K562 (cell line): ENCODE measurements around the gene EML1. TPM values are rescaled to one million over a fixed set of nuclear protein-coding genes. Genes with fewer than 3 reads are reported as not detected.

Experiments
- ATAC-seq: fragments of 200-7000 bp; cut with Tn5 transposase; 3 replicates; pipeline ENCODE4 v1.9.1; 2020; ENCODE audit warnings: moderate library complexity
- BruUV-seq: library from RNA; stranded (reverse); fragments of 400-500 nt; replicated peaks from 2 replicates; lab custom pipeline; 2021; lab: Mats Ljungman, UMichigan
- CTCF ChIA-PET: fragments of 300-600 bp; formaldehyde crosslinking; extraction: SDS; loops from one replicate; lab custom pipeline; 2021; ENCODE audit warnings: low intra/inter-chr PET ratio; lab: Yijun Ruan, JAX
- POLR2A ChIA-PET: fragments of 300-600, 350-650 bp; sonication (Branson Sonifier 250); formaldehyde crosslinking; extraction: SDS; loops from one replicate; lab custom pipeline; 2021; ENCODE audit warnings: antibody characterized with exemption, inconsistent platforms; lab: Yijun Ruan, JAX
- DNase-seq, 4 experiments: peaks; one replicate each; pipeline versions ENCODE4 v3.0.0 to v3.0.0-alpha.2; 2011 to 2018; ENCODE audit warnings: low spot score in 3 of 4, mixed read lengths in 3 of 4; ENCODE audit errors: extremely low read depth in 1 of 4
- FAIRE-seq: peaks from 2 replicates; lab custom pipeline; 2011; peaks lifted over from hg19 to GRCh38; lab: Jason Lieb, UNC
- H2AFZ ChIP-seq: 2 replicates; pipeline ENCODE4 v1.6.0; 2011; ENCODE audit warnings: low read depth, low read length, control low read depth, inconsistent platforms
- H3K27ac ChIP-seq: fragments of 200-600 bp; 3 replicates; pipeline ENCODE4 v1.8.0; 2011; ENCODE audit warnings: low read depth, mild to moderate bottlenecking, control low read depth, inconsistent platforms, low read length, moderate library complexity, mixed read lengths; ENCODE audit errors: extremely low read depth
- H3K27me3 ChIP-seq, 2 experiments: fragments of 300-600 bp in 1 of 2; 2 replicates in 1 of 2; 3 replicates in 1 of 2; pipeline versions ENCODE4 v1.6.0 to v1.8.0; 2011; ENCODE audit warnings: inconsistent platforms in 2 of 2, low read length in 2 of 2, mild to moderate bottlenecking in 1 of 2, mixed read lengths in 1 of 2, moderate library complexity in 1 of 2; ENCODE audit not compliant: control insufficient read depth in 2 of 2, insufficient read depth in 2 of 2
- H3K36me3 ChIP-seq: fragments of 300-600 bp; 3 replicates; pipeline ENCODE4 v1.8.0; 2011; ENCODE audit warnings: mild to moderate bottlenecking, low read length, inconsistent platforms; ENCODE audit not compliant: control insufficient read depth, insufficient read depth
- H3K4me1 ChIP-seq, 2 experiments: fragments of 200-600 bp in 1 of 2; replicated peaks in 1 of 2; 2 replicates in 1 of 2; 3 replicates in 1 of 2; pipeline versions ENCODE4 v1.5.1 to v1.8.0; 2011; ENCODE audit warnings: inconsistent platforms in 2 of 2, low read length in 2 of 2, mild to moderate bottlenecking in 1 of 2, mixed read lengths in 1 of 2, moderate library complexity in 1 of 2; ENCODE audit not compliant: control insufficient read depth in 2 of 2, insufficient read depth in 2 of 2
- H3K4me2 ChIP-seq: 2 replicates; pipeline ENCODE4 v1.6.1; 2011; ENCODE audit warnings: low read length, control low read depth, inconsistent platforms, mixed read lengths; ENCODE audit not compliant: insufficient read depth
- H3K4me3 ChIP-seq: fragments of 200-600 bp; sonication (generic), shearing (Covaris generic); 2 replicates; pipeline ENCODE4 v1.5.1; 2016; ENCODE audit warnings: control low read depth, inconsistent platforms
- H3K79me2 ChIP-seq: fragments of 200-600 bp; 3 replicates; pipeline ENCODE4 v1.8.0; 2011; ENCODE audit warnings: low read length, inconsistent platforms; ENCODE audit not compliant: control insufficient read depth, insufficient read depth
- H3K9ac ChIP-seq, 2 experiments: 2 replicates each; pipeline versions ENCODE4 v1.6.0 to v1.6.1; 2011; ENCODE audit warnings: low read depth in 2 of 2, low read length in 2 of 2, control low read depth in 1 of 2, inconsistent platforms in 1 of 2, mild to moderate bottlenecking in 1 of 2, mixed read lengths in 1 of 2; ENCODE audit not compliant: insufficient read depth in 1 of 2
- H3K9me1 ChIP-seq: one replicate; pipeline ENCODE4 v1.6.0; 2011; ENCODE audit warnings: inconsistent platforms, mild to moderate bottlenecking, low read length, moderate library complexity; ENCODE audit not compliant: control insufficient read depth, insufficient read depth
- H3K9me3 ChIP-seq: replicated peaks from 2 replicates; pipeline ENCODE4 v1.5.1; 2011; ENCODE audit warnings: low read depth, low read length, inconsistent platforms; ENCODE audit not compliant: control insufficient read depth, insufficient read depth
- H4K20me1 ChIP-seq: replicated peaks from 2 replicates; pipeline ENCODE4 v1.6.1; 2011; ENCODE audit warnings: low read length, inconsistent platforms, mixed read lengths; ENCODE audit not compliant: control insufficient read depth, insufficient read depth
- BRF1 ChIP-seq: IDR thresholded peaks from 3 replicates; pipeline ENCODE4 v1.6.1; 2011; ENCODE audit warnings: borderline replicate concordance, mild to moderate bottlenecking; ENCODE audit not compliant: insufficient read length; ENCODE audit errors: extremely low read depth
- FOXP4 ChIP-seq: sonication (generic); formaldehyde crosslinking; IDR thresholded peaks from 2 replicates; pipeline ENCODE4 v1.8.0; 2022; ENCODE audit warnings: mild to moderate bottlenecking, missing genetic modification reagents, borderline replicate concordance
- GTF2A2 ChIP-seq: IDR thresholded peaks from 2 replicates; pipeline ENCODE4 v1.6.1; 2016; ENCODE audit warnings: mild to moderate bottlenecking, missing genetic modification characterization, missing compliant biosample characterization
- HNRNPLL ChIP-seq: fragments of 200-400 bp; formaldehyde crosslinking; IDR thresholded peaks from 2 replicates; pipeline ENCODE4 v1.6.1; 2017; ENCODE audit warnings: low read length, low read depth, mild to moderate bottlenecking; ENCODE audit not compliant: poor library complexity, severe bottlenecking
- IFI16 ChIP-seq: fragments of 250-450 bp; sonication (Bioruptor Pico); IDR thresholded peaks from 2 replicates; pipeline ENCODE4 v2.1.2; 2022; ENCODE audit warnings: mild to moderate bottlenecking, inconsistent platforms
- ILF3 ChIP-seq: fragments of 450-650 bp; IDR thresholded peaks from 2 replicates; pipeline ENCODE4 v1.6.1; 2018; ENCODE audit warnings: antibody characterized with exemption, mild to moderate bottlenecking, moderate library complexity, borderline replicate concordance
- MCM2 ChIP-seq: fragments of 450-650 bp; IDR thresholded peaks from 2 replicates; pipeline ENCODE4 v1.6.1; 2017; ENCODE audit warnings: low read depth, mild to moderate bottlenecking
- MLX ChIP-seq, 2 experiments: fragments of 450-650 bp in 1 of 2; sonication (generic) in 1 of 2; formaldehyde crosslinking; conservative IDR thresholded peaks; 2 replicates each; pipeline versions ENCODE4 v1.4.0 to v1.8.1; 2020 to 2022; ENCODE audit warnings: mild to moderate bottlenecking in 1 of 2, missing genetic modification reagents in 1 of 2
- NRF1 ChIP-seq, 2 experiments: fragments of 450-650 bp; IDR thresholded peaks in 1 of 2; conservative IDR thresholded peaks in 1 of 2; 2 replicates each; pipeline ENCODE4 v1.6.1; 2014; ENCODE audit warnings: mild to moderate bottlenecking in 2 of 2
- TAF15 ChIP-seq: fragments of 200-400 bp; formaldehyde crosslinking; IDR thresholded peaks from 2 replicates; pipeline ENCODE4 v1.6.1; 2017; ENCODE audit warnings: mild to moderate bottlenecking, low read depth, low read length, moderate library complexity
- TGIF2 ChIP-seq: sonication (generic); formaldehyde crosslinking; IDR thresholded peaks from 2 replicates; pipeline ENCODE4 v1.8.1; 2022; ENCODE audit warnings: mild to moderate bottlenecking, missing genetic modification reagents, moderate library complexity
- TSHZ1 ChIP-seq: fragments of 250-450 bp; sonication (Bioruptor Pico); IDR thresholded peaks from 2 replicates; pipeline ENCODE4 v1.4.0; 2020; ENCODE audit warnings: mild to moderate bottlenecking, moderate library complexity
- XRCC3 ChIP-seq: fragments of 450-650 bp; IDR thresholded peaks from 2 replicates; pipeline ENCODE4 v1.6.1; 2017; ENCODE audit warnings: mild to moderate bottlenecking, moderate library complexity
- ZNF263 ChIP-seq: sonication (generic); formaldehyde crosslinking; IDR thresholded peaks from 2 replicates; pipeline ENCODE4 v1.8.0; 2022; ENCODE audit warnings: mild to moderate bottlenecking, missing genetic modification reagents, borderline replicate concordance
- WGBS: fragments of 100-300 bp; shearing (Covaris generic); methylation state at CpG from one replicate; pipeline ENCODE4 v1.1.6; 2016; ENCODE audit warnings: low coverage, mixed read lengths; ENCODE audit not compliant: insufficient coverage; ENCODE audit errors: missing lambda C conversion rate; 5-methylcytosine and 5-hydroxymethylcytosine counted together
- in situ Hi-C: fragments of 300-500 bp; cut with MboI; formaldehyde crosslinking; loops from 4 replicates; pipeline ENCODE4 v1.15.0; 2018; ENCODE audit warnings: inconsistent platforms, mixed read lengths
- intact Hi-C: fragments of 100-400 bp; cut with micrococcal nuclease; formaldehyde crosslinking; loops from 2 replicates; pipeline ENCODE4 v1.14.2; 2022
- polyA plus RNA-seq, 8 experiments: library from polyadenylated mRNA; depleted of rRNA in 4 of 8; stranded (reverse) in 5 of 8; unstranded in 3 of 8; fragments of >200 nt; fragmentation: Nextera tagmentation in 2 of 8; fragmentation: Illumina TruSeq in 1 of 8; extraction: Ambion mirVana in 2 of 8; extraction: Trizol in 1 of 8; gene quantifications; 2 replicates each; pipeline versions ENCODE4 v1.2.1 to v1.2.3, GENCODE V29; 2011 to 2014; ENCODE audit warnings: inconsistent platforms in 1 of 8, missing spikeins in 1 of 8
- total RNA-seq, 7 experiments: library from RNA; depleted of rRNA in 6 of 7; stranded (reverse); fragments of >200 nt in 6 of 7; fragmentation: Illumina TruSeq in 2 of 7; extraction: Trizol in 2 of 7; gene quantifications; 2 replicates each; pipeline versions ENCODE4 v1.2.1 to v1.2.3, GENCODE V29; 2011 to 2021; ENCODE audit warnings: low replicate concordance in 1 of 7

EML1 gene
- total and polyA plus RNA-seq, 9 of the 15 experiments (the other 6 are each of a cell fraction or from before 2014, with no cell fraction given), result 0.01 to 0.35 (median 0.07) TPM; not detected in 2

GRCh38 chr14:99774556-99775307, 18.5 kb upstream of the EML1 start (continued):
- TF ChIP-seq TAF15, result no peak

GRCh38 chr14:99775351-99775750, 17.9 kb upstream of the EML1 start:
- no peaks in the 10 kb centered on the region for H4K20me1 ChIP-seq
- no peak overlapping the region for H3K4me3 ChIP-seq
- no peaks in the 10 kb centered on the region for H3K4me1 ChIP-seq
- no peak overlapping the region for H3K9ac ChIP-seq
- BruUV-seq, result no TSS peak
- no peak overlapping the region for H3K4me2 ChIP-seq
- ChIA-PET CTCF (no interaction called here), POLR2A (interaction anchor here (0.6 to 2.2 kb wide), 2 partner anchors 10 to 20 kb away, joined by 4 to 5 read pairs; no protein-coding TSS in a partner anchor)
- no peaks in the 10 kb centered on the region for H3K36me3 ChIP-seq
- H3K79me2 ChIP-seq, result no peaks in the 10 kb centered on the region
- no peak for ATAC-seq
- peaks cover 6 to 14% of the 10 kb centered on the region in 2 experiments; a peak in 4 of 5 replicates for H3K27me3 ChIP-seq
- in situ Hi-C loops (no loop called here), intact Hi-C loops (no loop called here)
- H2AFZ ChIP-seq, result no peak overlapping the region
- H3K9me3 ChIP-seq, result no peaks in the 10 kb centered on the region
- WGBS, result under 1% methylated on average over 9 of the region's 9 CpGs
- no peak for FAIRE-seq
- H3K27ac ChIP-seq, result no peak overlapping the region
- H3K9me1 ChIP-seq, result no peaks in the 10 kb centered on the region
- no peak for DNase-seq
- TF ChIP-seq XRCC3 (no peak), GTF2A2 (no peak), ZNF263 (CRISPR knock-in tag) (no peak), TSHZ1 (no peak), NRF1 (conservative IDR thresholded peaks at IDR 0.05 in 1 of 2, IDR thresholded peaks at IDR 0.05 in 1 of 2) (no peak), BRF1 (no peak), FOXP4 (no peak), MLX (CRISPR knock-in tag; conservative IDR thresholded peaks at IDR 0.05) (no peak), IFI16 (CRISPR knock-in tag) (no peak), MCM2 (no peak), TGIF2 (CRISPR knock-in tag) (no peak), ILF3 (no peak), HNRNPLL (no peak)
